ENCODE results near the gene FIBCD1. TPM values are rescaled to one million over a fixed set of nuclear protein-coding genes. Genes with fewer than 3 reads are reported as not detected.

The FIBCD1 gene
- total and polyA plus RNA-seq, 2 of the 8 experiments (the other 6 are each of a cell fraction or from before 2014, with no cell fraction given) = 6.1 to 8.8 TPM

DNA sequence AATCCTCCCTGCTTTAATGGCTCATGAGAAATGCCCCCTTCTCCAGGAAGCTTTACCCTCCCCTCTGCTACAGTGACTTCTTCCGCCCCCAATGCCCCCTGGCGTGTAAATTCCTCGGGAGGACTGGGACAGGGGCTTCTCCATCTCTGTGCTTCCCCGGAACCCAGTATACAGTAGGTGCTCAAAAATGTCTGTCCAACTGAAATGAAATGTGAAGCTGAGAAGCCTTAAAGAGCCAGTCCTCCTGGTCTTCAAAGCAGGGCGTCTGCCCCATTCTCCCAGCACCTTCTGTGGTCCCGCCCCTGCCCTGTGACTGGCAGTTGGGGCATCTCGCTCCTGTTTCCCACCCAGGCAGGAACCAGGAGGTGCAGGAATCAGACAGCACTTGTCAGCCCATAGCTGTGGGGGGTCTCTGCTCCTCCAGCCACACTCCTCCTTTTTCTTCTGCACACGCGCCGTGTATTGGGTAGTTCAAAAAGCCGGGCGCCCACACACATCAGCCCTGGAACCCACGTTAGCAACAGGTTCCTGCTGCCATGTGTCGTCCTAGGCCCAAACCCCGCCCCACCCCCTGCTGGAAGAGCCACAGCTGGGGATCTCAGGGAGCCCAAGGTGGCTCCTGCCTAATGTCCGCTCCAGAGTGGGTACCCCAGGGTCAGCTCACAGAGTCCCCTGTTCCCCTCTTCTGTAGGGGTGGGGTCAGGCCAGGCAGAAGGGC lies 16.0 kb downstream of the FIBCD1 start:
- no peak overlapping the region for H3K56ac ChIP-seq (replicated peaks; ENCODE audit: insufficient read length, low read depth, low read length)
- no peaks in the 10 kb centered on the region for H3K79me1 ChIP-seq (ENCODE audit: low read depth, low read length)
- peaks cover 0 to 14% (median 2%) of the 10 kb centered on the region in 4 experiments; a peak in 5 of 7 replicates for H3K4me1 ChIP-seq (replicated peaks in 1 of 4; ENCODE audit: control insufficient read depth in 3 of 4, insufficient read depth in 4 of 4, low read length in 3 of 4)
- no peak overlapping the region for H2AK5ac ChIP-seq (ENCODE audit: low read depth, low read length)
- no peak overlapping the region for H4K8ac ChIP-seq (ENCODE audit: extremely low read depth, insufficient read depth, low read length)
- H2BK5ac ChIP-seq (ENCODE audit: low read depth, low read length) = no peak overlapping the region
- no peak overlapping the region for H2BK12ac ChIP-seq (ENCODE audit: low read depth, low read length)
- H3K9ac ChIP-seq (replicated peaks in 1 of 4; ENCODE audit: extremely low read depth in 1 of 4, low read depth in 3 of 4, low read length in 3 of 4) = no peak overlapping the region
- no peak overlapping the region for H2BK120ac ChIP-seq (replicated peaks; ENCODE audit: low read depth, low read length)
- H4K91ac ChIP-seq (replicated peaks; ENCODE audit: insufficient read length, low read length) = no peak overlapping the region
- H3K27me3 ChIP-seq (replicated peaks in 1 of 4; ENCODE audit: control insufficient read depth in 3 of 4, extremely low read depth in 1 of 4, insufficient read depth in 3 of 4, low read length in 3 of 4) = no peaks in the 10 kb centered on the region; a peak in 1 of 7 replicates
- no peak overlapping the region for H3K4ac ChIP-seq (replicated peaks; ENCODE audit: insufficient read length, low read depth, low read length)
- no peak overlapping the region for H3K27ac ChIP-seq (ENCODE audit: low read depth, low read length)
- H3K14ac ChIP-seq (ENCODE audit: insufficient read length) = no peak overlapping the region
- H3K23ac ChIP-seq (ENCODE audit: insufficient read length) = no peak overlapping the region
- H3K18ac ChIP-seq (ENCODE audit: extremely low read depth, low read length) = no peak overlapping the region
- H2AFZ ChIP-seq (ENCODE audit: low read length) = no peak overlapping the region
- H3K4me2 ChIP-seq (ENCODE audit: insufficient read depth in 1 of 2, low read depth in 2 of 2, low read length in 2 of 2) = no peak overlapping the region
- FAIRE-seq (no peak), DNase-seq (ENCODE audit: low read depth in 1 of 2, low spot score in 2 of 2) (no peak)
- 81% methylated on average over 16 of the region's 16 CpGs; no CpG with 5 or more reads in 1 of the 2 experiments for WGBS, 2 experiments (ENCODE audit: extremely low coverage in 1 of 2, insufficient coverage in 1 of 2, insufficient read length in 1 of 2, insufficient replicate concordance in 2 of 2, low coverage in 1 of 2, low lambda C conversion rate in 2 of 2, missing lambda C conversion rate in 1 of 2)
- no peak overlapping the region for H2BK20ac ChIP-seq (ENCODE audit: low read length)
- H3K79me2 ChIP-seq (ENCODE audit: control insufficient read depth in 1 of 2, insufficient read depth in 2 of 2, low read length in 2 of 2) = no peaks in the 10 kb centered on the region
- H3K4me3 ChIP-seq (ENCODE audit: extremely low read depth in 1 of 4, insufficient read depth in 2 of 4, low read depth in 3 of 4, low read length in 4 of 4) = no peak overlapping the region
- no peaks in the 10 kb centered on the region for H3K23me2 ChIP-seq (ENCODE audit: low read depth, low read length)
- POLR2A ChIA-PET (ENCODE audit: partially characterized antibody) = interaction anchor here (0.9 to 1.9 kb wide), 4 partner anchors 10 to 57 kb away, joined by 3 to 9 read pairs (median 4); no protein-coding TSS in a partner anchor
- CTCF ChIA-PET (ENCODE audit: partially characterized antibody) = interaction anchor here (0.8 to 3.9 kb wide), 5 partner anchors 10 to 449 kb away, joined by 3 to 16 read pairs (median 3); no protein-coding TSS in a partner anchor
- H4K20me1 ChIP-seq (replicated peaks in 1 of 2; ENCODE audit: control insufficient read depth in 1 of 2, insufficient read depth in 2 of 2, low read length in 2 of 2) = no peaks in the 10 kb centered on the region
- no peaks in the 10 kb centered on the region for H3K9me3 ChIP-seq (ENCODE audit: insufficient read depth in 2 of 2, low read depth in 1 of 2, low read length in 1 of 2)
- H4K5ac ChIP-seq (ENCODE audit: insufficient read length, low read depth, low read length) = no peak overlapping the region
- peak overlapping the region; percentile 36; the same call in 1 of the 2 replicates for H2BK15ac ChIP-seq (ENCODE audit: low read length)
- H3K36me3 ChIP-seq (ENCODE audit: control insufficient read depth in 2 of 4, insufficient read depth in 4 of 4, low read length in 3 of 4) = no peaks in the 10 kb centered on the region
- no peak for TF ChIP-seq RNF2 (IDR thresholded peaks at IDR 0.05; ENCODE audit: borderline replicate concordance, low read depth, low read length, missing control alignments, poor library complexity, severe bottlenecking)
- no peak for TF ChIP-seq YY1 (IDR thresholded peaks at IDR 0.05; ENCODE audit: low read depth, low read length)
- TF ChIP-seq, protein P1, sequence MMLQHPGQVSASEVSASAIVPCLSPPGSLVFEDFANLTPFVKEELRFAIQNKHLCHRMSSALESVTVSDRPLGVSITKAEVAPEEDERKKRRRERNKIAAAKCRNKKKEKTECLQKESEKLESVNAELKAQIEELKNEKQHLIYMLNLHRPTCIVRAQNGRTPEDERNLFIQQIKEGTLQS (IDR thresholded peaks at IDR 0.05; ENCODE audit: insufficient read depth, low read depth, low read length) = no peak
- TF ChIP-seq SUZ12 (IDR thresholded peaks at IDR 0.05; ENCODE audit: low read length) = no peak
- TF ChIP-seq CEBPB (IDR thresholded peaks at IDR 0.05; ENCODE audit: low read depth, low read length) = no peak
- TF ChIP-seq NRF1 (IDR thresholded peaks at IDR 0.05; ENCODE audit: low read depth, low read length) = no peak
- TF ChIP-seq CREB1 (IDR thresholded peaks at IDR 0.05) = no peak
- TF ChIP-seq, protein P2, sequence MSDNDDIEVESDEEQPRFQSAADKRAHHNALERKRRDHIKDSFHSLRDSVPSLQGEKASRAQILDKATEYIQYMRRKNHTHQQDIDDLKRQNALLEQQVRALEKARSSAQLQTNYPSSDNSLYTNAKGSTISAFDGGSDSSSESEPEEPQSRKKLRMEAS (IDR thresholded peaks at IDR 0.05) = no peak
- no peak for TF ChIP-seq SP2 (IDR thresholded peaks at IDR 0.05; ENCODE audit: low read length)
- no peak for TF ChIP-seq TEAD4 (IDR thresholded peaks at IDR 0.05; ENCODE audit: low read depth, low read length)
- no peak for TF ChIP-seq ZNF274 (IDR thresholded peaks at IDR 0.05; ENCODE audit: borderline replicate concordance, extremely low read depth, low read length)
- no peak for TF ChIP-seq KDM1A (IDR thresholded peaks at IDR 0.05; ENCODE audit: borderline replicate concordance, low read length)
- no peak for TF ChIP-seq ASH2L (IDR thresholded peaks at IDR 0.05; ENCODE audit: low read length)
